Liver (tissue), 3 donors: ENCODE measurements around the gene ETAA1.

Experiments used
- JUND ChIP-seq, 2 donors: IDR thresholded peaks; 2 replicates each; pipeline ENCODE4 v1.6.1; 2016; ENCODE audit warnings: antibody characterized with exemption in 2 of 2
- RAD21 ChIP-seq, 2 donors: IDR thresholded peaks; 2 replicates each; pipeline ENCODE4 v1.6.1; 2016; ENCODE audit warnings: antibody characterized with exemption in 2 of 2, mild to moderate bottlenecking in 2 of 2
- TAF1 ChIP-seq: conservative IDR thresholded peaks from 2 replicates; pipeline ENCODE4 v1.6.1; 2016; ENCODE audit warnings: antibody characterized with exemption, mild to moderate bottlenecking
- YY1 ChIP-seq: IDR thresholded peaks from 2 replicates; pipeline ENCODE4 v1.6.1; 2016; ENCODE audit warnings: antibody characterized with exemption, mild to moderate bottlenecking
- TF ChIP-seq, protein P1 (sequence below): fragments of 150-350 bp; IDR thresholded peaks from 2 replicates; pipeline ENCODE4 v1.5.1; 2017; ENCODE audit warnings: improper control_type of control experiment, low read depth, low read length; ENCODE audit not compliant: missing input control
- donor health status: healthy.
- donor health status: healthy.

DNA sequence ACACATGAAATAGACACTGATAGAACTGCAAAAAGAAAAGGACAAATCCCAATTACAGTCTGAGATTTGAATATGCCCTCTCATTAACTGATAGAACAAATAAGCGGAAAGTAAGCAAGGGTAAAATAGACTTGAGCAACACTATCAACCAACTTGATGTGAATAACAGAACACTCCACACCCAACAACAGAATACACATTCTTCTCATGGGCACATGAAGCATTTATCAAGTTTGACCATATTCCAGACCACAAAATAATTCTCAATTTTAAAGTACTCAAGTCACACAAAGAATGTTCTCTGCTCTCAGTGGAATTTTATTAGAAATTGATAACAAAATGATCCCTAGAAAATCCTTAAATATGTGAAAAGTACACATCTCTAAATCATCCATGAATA, 19.0 kb downstream of the ETAA1 start:
- TF ChIP-seq, protein P1, sequence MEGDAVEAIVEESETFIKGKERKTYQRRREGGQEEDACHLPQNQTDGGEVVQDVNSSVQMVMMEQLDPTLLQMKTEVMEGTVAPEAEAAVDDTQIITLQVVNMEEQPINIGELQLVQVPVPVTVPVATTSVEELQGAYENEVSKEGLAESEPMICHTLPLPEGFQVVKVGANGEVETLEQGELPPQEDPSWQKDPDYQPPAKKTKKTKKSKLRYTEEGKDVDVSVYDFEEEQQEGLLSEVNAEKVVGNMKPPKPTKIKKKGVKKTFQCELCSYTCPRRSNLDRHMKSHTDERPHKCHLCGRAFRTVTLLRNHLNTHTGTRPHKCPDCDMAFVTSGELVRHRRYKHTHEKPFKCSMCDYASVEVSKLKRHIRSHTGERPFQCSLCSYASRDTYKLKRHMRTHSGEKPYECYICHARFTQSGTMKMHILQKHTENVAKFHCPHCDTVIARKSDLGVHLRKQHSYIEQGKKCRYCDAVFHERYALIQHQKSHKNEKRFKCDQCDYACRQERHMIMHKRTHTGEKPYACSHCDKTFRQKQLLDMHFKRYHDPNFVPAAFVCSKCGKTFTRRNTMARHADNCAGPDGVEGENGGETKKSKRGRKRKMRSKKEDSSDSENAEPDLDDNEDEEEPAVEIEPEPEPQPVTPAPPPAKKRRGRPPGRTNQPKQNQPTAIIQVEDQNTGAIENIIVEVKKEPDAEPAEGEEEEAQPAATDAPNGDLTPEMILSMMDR: no peak
- TF ChIP-seq RAD21 (IDR thresholded peaks at IDR 0.05) (no peak), JUND (IDR thresholded peaks at IDR 0.05) (no peak), YY1 (no peak), TAF1 (no peak)
